GM19467 (cell line): ENCODE data around the gene CDH4.

ENCODE experiments used
- ATAC-seq: cut with Tn5 transposase; IDR thresholded peaks from one replicate; pipeline ENCODE4 v1.9.1; 2021; ENCODE audit warnings: mild to moderate bottlenecking, moderate library complexity; ENCODE audit not compliant: unreplicated experiment

The CDH4 gene

GRCh38 chr20:61805781-61806180, 553.7 kb downstream of the CDH4 start:
- ATAC-seq, result no peak

- ATAC-seq, result no peak
Observed at GRCh38 chr20:61806314-61806713, 554.3 kb downstream of the CDH4 start.

- no peak for ATAC-seq
Observed at GRCh38 chr20:61806995-61807394, 554.9 kb downstream of the CDH4 start.

- ATAC-seq, result no peak
Observed at GRCh38 chr20:61807471-61808160, 555.6 kb downstream of the CDH4 start.

GRCh38 chr20:61808447-61808846, 556.4 kb downstream of the CDH4 start:
- no peak for ATAC-seq

- no peak for ATAC-seq
Observed at GRCh38 chr20:61809006-61809770, 557.1 kb downstream of the CDH4 start.

- no peak for ATAC-seq
Observed at GRCh38 chr20:61810066-61810737, 558.1 kb downstream of the CDH4 start.

GRCh38 chr20:61810738-61811135, 558.7 kb downstream of the CDH4 start:
- ATAC-seq, result no peak

GRCh38 chr20:61811166-61811565, 559.1 kb downstream of the CDH4 start:
- ATAC-seq, result no peak

GRCh38 chr20:61812121-61812844, 560.2 kb downstream of the CDH4 start:
- no peak for ATAC-seq

- no peak for ATAC-seq
Observed at GRCh38 chr20:61812845-61813485, 560.9 kb downstream of the CDH4 start.

GRCh38 chr20:61813791-61814190, 561.7 kb downstream of the CDH4 start:
- ATAC-seq, result no peak

- ATAC-seq, result no peak
Observed at GRCh38 chr20:61814244-61814643, 562.2 kb downstream of the CDH4 start.

- ATAC-seq, result no peak
Observed at GRCh38 chr20:61814726-61815125, 562.7 kb downstream of the CDH4 start.

GRCh38 chr20:61815176-61815575, 563.1 kb downstream of the CDH4 start:
- no peak for ATAC-seq

GRCh38 chr20:61815678-61816077, 563.6 kb downstream of the CDH4 start:
- ATAC-seq, result no peak

- ATAC-seq, result no peak
Observed at GRCh38 chr20:61816606-61817460, 564.8 kb downstream of the CDH4 start.

- no peak for ATAC-seq
Observed at GRCh38 chr20:61817575-61817974, 565.5 kb downstream of the CDH4 start.

- no peak for ATAC-seq
Observed at GRCh38 chr20:61818746-61819573, 566.9 kb downstream of the CDH4 start.
